Type B pancreatic cell (in vitro differentiated cells): ENCODE data around the gene KRTAP23-1. TPM values are rescaled to one million over a fixed set of nuclear protein-coding genes. Genes with fewer than 3 reads are reported as not detected.

ENCODE experiments used
- DNase-seq: peaks from one replicate; pipeline ENCODE4 v3.0.0; 2021; ENCODE audit warnings: mixed read lengths; ENCODE audit not compliant: unreplicated experiment; ENCODE audit errors: extremely low spot score
- H3K27ac Mint-ChIP-seq: 2 replicates; pipeline ENCODE4 v1.8.0; 2021; ENCODE audit warnings: mild to moderate bottlenecking, mixed read lengths
- H3K27me3 Mint-ChIP-seq: 2 replicates; pipeline ENCODE4 v1.8.0; 2021; ENCODE audit warnings: mixed read lengths
- H3K36me3 Mint-ChIP-seq: 2 replicates; pipeline ENCODE4 v1.8.0; 2021; ENCODE audit warnings: mixed read lengths
- H3K4me1 Mint-ChIP-seq: one replicate; pipeline ENCODE4 v1.8.0; 2021; ENCODE audit warnings: mixed read lengths; ENCODE audit not compliant: unreplicated experiment
- H3K4me3 Mint-ChIP-seq: 2 replicates; pipeline ENCODE4 v1.8.0; 2021; ENCODE audit warnings: mild to moderate bottlenecking, mixed read lengths
- H3K9me3 Mint-ChIP-seq: 2 replicates; pipeline ENCODE4 v1.8.0; 2021; ENCODE audit warnings: mixed read lengths
- CTCF ChIP-seq: fragments of 200-600 bp; sonication (generic); conservative IDR thresholded peaks from 2 replicates; pipeline ENCODE4 v1.5.0; 2021; ENCODE audit warnings: antibody characterized with exemption, mild to moderate bottlenecking
- total RNA-seq: library from RNA; stranded (reverse); gene quantifications from 2 replicates; pipeline ENCODE4 v1.2.1, GENCODE V29; 2021; ENCODE audit warnings: low replicate concordance

The KRTAP23-1 gene
- total RNA-seq, 1 donor from 2014 or later: not detected

DNA sequence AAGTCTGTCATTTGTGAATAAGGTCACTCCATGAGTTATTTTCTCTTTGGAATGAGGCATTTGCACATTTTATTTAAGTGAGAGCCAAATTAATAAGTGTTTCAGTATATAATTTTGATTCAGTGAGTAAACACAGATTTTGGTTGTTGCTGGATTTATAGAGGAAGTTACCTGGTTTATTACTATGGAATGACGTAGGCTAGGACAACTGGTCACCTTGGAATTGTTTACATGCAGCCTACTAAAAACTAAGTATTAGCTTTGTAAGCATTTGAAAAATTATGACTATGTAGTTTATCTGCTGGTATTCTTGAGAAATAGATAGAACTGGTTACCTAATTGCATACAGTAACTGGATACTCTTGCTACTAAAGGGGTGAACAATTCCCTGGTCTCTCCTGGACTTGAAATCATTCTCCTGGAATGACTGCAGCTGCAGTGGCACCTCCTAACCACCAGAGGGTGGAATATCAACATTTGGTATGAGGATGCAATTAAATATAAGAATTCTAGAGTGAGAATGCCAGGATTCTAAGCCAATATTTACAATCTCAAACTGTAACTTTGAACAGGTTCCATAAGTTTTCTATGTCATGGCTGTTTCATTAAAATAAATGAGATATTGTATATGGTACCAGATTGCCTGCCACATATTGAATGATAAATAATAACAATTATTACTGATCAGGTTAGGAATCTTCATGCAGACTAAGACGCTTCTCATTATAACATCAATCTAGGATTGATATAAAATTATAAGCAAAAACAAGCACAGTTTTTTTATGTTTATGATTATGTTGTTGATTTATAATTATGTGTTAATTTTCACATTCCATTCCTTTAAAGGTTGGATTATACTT lies 7.5 kb downstream of the KRTAP23-1 start:
- TF ChIP-seq CTCF: peak; percentile 92
- Mint-ChIP-seq H3K4me3 (no peak overlapping the region), H3K27me3 (no peaks in the 10 kb centered on the region)

DNA sequence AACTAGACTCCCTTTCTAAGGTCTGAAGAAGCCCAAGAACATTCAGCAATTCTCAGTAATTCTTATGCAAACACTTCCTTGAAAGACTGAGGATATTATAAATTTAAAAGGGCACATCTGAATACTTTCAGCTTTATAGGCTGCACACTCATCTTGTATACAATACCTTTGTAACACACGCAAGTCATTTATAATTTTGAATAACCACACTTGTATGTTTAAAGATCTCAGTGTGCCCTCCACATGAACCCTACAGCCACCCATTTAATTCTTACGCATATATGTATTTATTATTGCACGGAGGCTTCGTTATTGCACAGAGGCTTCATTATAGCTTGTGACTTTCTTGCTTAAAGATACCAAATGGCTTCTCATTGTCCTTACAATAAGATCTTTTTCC lies 9.7 kb downstream of the KRTAP23-1 start:
- peaks cover 4% of the 10 kb centered on the region for H3K4me1 Mint-ChIP-seq
- TF ChIP-seq CTCF: no peak
- H3K9me3 Mint-ChIP-seq: no peaks in the 10 kb centered on the region
- no peaks in the 10 kb centered on the region for H3K36me3 Mint-ChIP-seq
- no peaks in the 10 kb centered on the region for H3K27me3 Mint-ChIP-seq
- H3K27ac Mint-ChIP-seq: no peak overlapping the region
- H3K4me3 Mint-ChIP-seq: no peak overlapping the region
- DNase-seq: no peak

More for the DNA sequence above, 7.5 kb downstream of the KRTAP23-1 start:
- H3K4me1 Mint-ChIP-seq: peaks cover 4% of the 10 kb centered on the region
- H3K36me3 Mint-ChIP-seq: no peaks in the 10 kb centered on the region
- H3K27ac Mint-ChIP-seq: no peak overlapping the region
- H3K9me3 Mint-ChIP-seq: peaks cover 5% of the 10 kb centered on the region
- DNase-seq: no peak

DNA sequence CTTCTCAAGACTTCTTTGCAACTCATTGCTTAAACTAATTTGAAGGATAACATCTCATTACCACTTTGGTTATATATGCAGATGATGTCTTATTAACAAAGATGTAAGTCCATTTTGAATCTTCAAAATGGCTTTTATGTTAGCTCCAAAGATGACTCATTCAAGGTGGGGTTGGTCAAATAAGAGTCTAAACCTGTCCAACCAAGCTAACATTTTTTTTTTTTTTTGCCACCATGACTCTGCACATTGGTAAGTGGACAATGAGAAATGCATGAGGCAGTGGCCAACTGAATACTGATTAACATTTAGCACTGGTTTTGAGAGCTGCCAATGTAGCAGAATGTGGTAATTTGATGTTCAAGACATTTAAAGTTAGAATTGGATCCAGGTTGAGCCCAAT lies 10.6 kb downstream of the KRTAP23-1 start:
- DNase-seq: no peak

GRCh38 chr21:30337276-30337744 lies 11.1 kb downstream of the KRTAP23-1 start, which contains the start of gene KRTAP27-1:
TSS of gene KRTAP27-1 (minus strand) at chr21:30337694. CDS start at chr21:30337668, 26 bp downstream.
- no peak for TF ChIP-seq CTCF
- no peaks in the 10 kb centered on the region for H3K27me3 Mint-ChIP-seq
- peaks cover 4% of the 10 kb centered on the region for H3K4me1 Mint-ChIP-seq
- no peak within 1 kb of the TSS for H3K4me3 Mint-ChIP-seq
- no peak within 1 kb of the TSS for H3K27ac Mint-ChIP-seq
- H3K36me3 Mint-ChIP-seq: no peaks in the 10 kb centered on the region
- no peak for DNase-seq
- no peaks in the 10 kb centered on the region for H3K9me3 Mint-ChIP-seq

More for the DNA sequence above, 10.6 kb downstream of the KRTAP23-1 start:
- H3K27me3 Mint-ChIP-seq: no peaks in the 10 kb centered on the region
- no peak for TF ChIP-seq CTCF
- no peaks in the 10 kb centered on the region for H3K36me3 Mint-ChIP-seq
- H3K4me3 Mint-ChIP-seq: no peak overlapping the region
- H3K4me1 Mint-ChIP-seq: peaks cover 4% of the 10 kb centered on the region
- no peaks in the 10 kb centered on the region for H3K9me3 Mint-ChIP-seq
- H3K27ac Mint-ChIP-seq: no peak overlapping the region

- Mint-ChIP-seq H3K9me3 (no peaks in the 10 kb centered on the region), H3K36me3 (no peaks in the 10 kb centered on the region), H3K27me3 (no peaks in the 10 kb centered on the region), H3K27ac (no peak overlapping the region), H3K4me1 (peaks cover 4% of the 10 kb centered on the region), H3K4me3 (no peak overlapping the region)
- TF ChIP-seq CTCF: no peak
- no peak for DNase-seq
Measured at GRCh38 chr21:30336596-30336995, 11.8 kb downstream of the KRTAP23-1 start.
